Right lobe of liver (tissue), 6 donors: ENCODE results near the gene ZNF771. TPM values are rescaled to one million over a fixed set of nuclear protein-coding genes. Genes with fewer than 3 reads are reported as not detected.

ENCODE experiments used
- ATAC-seq, 4 donors: fragments of 200-7000 bp; cut with Tn5 transposase; one replicate each; pipeline ENCODE4 v1.9.1; 2020; ENCODE audit warnings: mild to moderate bottlenecking in 4 of 4, moderate library complexity in 4 of 4
- DNase-seq, 3 donors: peaks; one replicate each; pipeline ENCODE4 v3.0.0-alpha.2; 2020
- H3K27ac ChIP-seq, 3 donors: fragments of 200-600 bp; one replicate each; pipeline ENCODE4 v1.8.0; 2022
- H3K27me3 ChIP-seq, 2 donors: fragments of 200-600 bp; one replicate each; pipeline ENCODE4 v1.8.0; 2022
- H3K36me3 ChIP-seq, 4 donors: fragments of 200-600 bp; sonication (generic) in 1 of 4; one replicate each; pipeline versions ENCODE4 v1.5.1 to v1.8.0; 2017 to 2022; ENCODE audit warnings: control low read depth in 1 of 4
- H3K4me1 ChIP-seq, 4 donors: fragments of 200-600 bp; sonication (generic) in 1 of 4; one replicate each; pipeline versions ENCODE4 v1.5.1 to v1.8.0; 2017 to 2022; ENCODE audit warnings: control low read depth in 1 of 4
- H3K4me3 ChIP-seq, 3 donors: fragments of 200-600 bp; one replicate each; pipeline ENCODE4 v1.8.0; 2022
- H3K9me3 ChIP-seq, 4 donors: fragments of 200-600 bp; sonication (generic) in 1 of 4; one replicate each; pipeline versions ENCODE4 v1.5.1 to v1.8.0; 2017 to 2022; ENCODE audit warnings: control low read depth in 1 of 4
- POLR2A ChIP-seq: fragments of 450-650 bp; IDR thresholded peaks from one replicate; pipeline ENCODE4 v1.6.1; 2017; ENCODE audit warnings: antibody characterized with exemption, mild to moderate bottlenecking
- WGBS: methylation state at CpG from one replicate; pipeline ENCODE4 v1.1.6; 2018; ENCODE audit warnings: low coverage, low lambda C conversion rate; ENCODE audit not compliant: insufficient coverage; ENCODE audit errors: missing lambda C conversion rate; 5-methylcytosine and 5-hydroxymethylcytosine counted together
- intact Hi-C, 2 donors: fragments of 100-400 bp; cut with DNase I; formaldehyde crosslinking; loops; one replicate each; pipeline versions ENCODE4 v1.11.2 to v1.14.1; 2022
- small RNA-seq, 2 experiments: library from RNA; depleted of rRNA; stranded (forward); fragments of <200 nt; gene quantifications; one replicate each; pipeline ENCODE3, GENCODE V24; 2016
- total RNA-seq, 6 experiments: library from RNA; depleted of rRNA in 2 of 6; stranded (reverse); fragments of >200 nt in 2 of 6; fragmentation: NEBNext Ultra II Directional in 3 of 6; extraction: Animal tissue kit (Norgen Biotek cat#: 25700) in 3 of 6; gene quantifications; one replicate each; pipeline versions ENCODE4 v1.1.0 to v1.2.4, GENCODE V29; 2016 to 2023
- TF ChIP-seq, protein P1 (sequence below), 4 donors: fragments of 200-600 bp in 3 of 4; fragments of 450-650 bp in 1 of 4; IDR thresholded peaks; one replicate each; pipeline versions ENCODE4 v1.5.1 to v1.8.0; 2016 to 2022; ENCODE audit warnings: antibody characterized with exemption in 4 of 4, mild to moderate bottlenecking in 2 of 4
- donor health status: DM: no; HTN: yes; CAD: no.
- donor health status: DM: no; HTN: no; CAD: no.
- donor health status: DM: no; HTN: no; CAD: no.
- donor health status: DM: no; HTN: yes; CAD: no.
- donor health status: DM: no; HTN: yes; CAD: no.

The ZNF771 gene
- total RNA-seq, 6 experiments from 2014 or later, result 3.9 to 11.3 (median 9.6) TPM

- Histone ChIP-seq H3K9me3 (no peaks in the 10 kb centered on the region), H3K27me3 (no peaks in the 10 kb centered on the region), H3K27ac (no peak overlapping the region), H3K36me3 (no peaks in the 10 kb centered on the region), H3K4me3 (no peak overlapping the region), H3K4me1 (no peaks in the 10 kb centered on the region)
- intact Hi-C loops, result no loop called here
- 90% methylated on average over 6 of the region's 7 CpGs for WGBS
- no peak for TF ChIP-seq POLR2A
- TF ChIP-seq, protein P1, sequence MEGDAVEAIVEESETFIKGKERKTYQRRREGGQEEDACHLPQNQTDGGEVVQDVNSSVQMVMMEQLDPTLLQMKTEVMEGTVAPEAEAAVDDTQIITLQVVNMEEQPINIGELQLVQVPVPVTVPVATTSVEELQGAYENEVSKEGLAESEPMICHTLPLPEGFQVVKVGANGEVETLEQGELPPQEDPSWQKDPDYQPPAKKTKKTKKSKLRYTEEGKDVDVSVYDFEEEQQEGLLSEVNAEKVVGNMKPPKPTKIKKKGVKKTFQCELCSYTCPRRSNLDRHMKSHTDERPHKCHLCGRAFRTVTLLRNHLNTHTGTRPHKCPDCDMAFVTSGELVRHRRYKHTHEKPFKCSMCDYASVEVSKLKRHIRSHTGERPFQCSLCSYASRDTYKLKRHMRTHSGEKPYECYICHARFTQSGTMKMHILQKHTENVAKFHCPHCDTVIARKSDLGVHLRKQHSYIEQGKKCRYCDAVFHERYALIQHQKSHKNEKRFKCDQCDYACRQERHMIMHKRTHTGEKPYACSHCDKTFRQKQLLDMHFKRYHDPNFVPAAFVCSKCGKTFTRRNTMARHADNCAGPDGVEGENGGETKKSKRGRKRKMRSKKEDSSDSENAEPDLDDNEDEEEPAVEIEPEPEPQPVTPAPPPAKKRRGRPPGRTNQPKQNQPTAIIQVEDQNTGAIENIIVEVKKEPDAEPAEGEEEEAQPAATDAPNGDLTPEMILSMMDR (IDR thresholded peaks at IDR 0.05), result no peak
- DNase-seq (no peak), ATAC-seq (no peak)
Measured at GRCh38 chr16:30464078-30464477, 56.7 kb downstream of the ZNF771 start.

Small RNAs within 50 kb of the gene (small RNA-seq; reads per million reads assigned to genes)
- gene RF00019, result 0 reads per million in 2 experiments
- gene RF00406, result 0 to 1.9 reads per million in 2 experiments

Other genes with a start within 250 kb of the ZNF771 start
- gene CORO1A, start 224.0 kb upstream of the ZNF771 start, total RNA-seq, result 10 to 100 TPM in 1 of 6 experiments, 1 to 10 TPM in 5; 7.0 to 15.2 (median 7.9) TPM
- 100 to 1,000 TPM in 1 of 6 experiments, 10 to 100 TPM in 5; 22.9 to 139 (median 25.6) TPM for gene BOLA2B, start 213.9 kb upstream of the ZNF771 start, total RNA-seq
- gene SLX1A, start 213.7 kb upstream of the ZNF771 start, total RNA-seq, result 10 to 100 TPM; 15.5 to 83.2 (median 36.4) TPM
- 10 to 100 TPM in 5 of 6 experiments, 1 to 10 TPM in 1; 8.5 to 29.0 (median 11.9) TPM for gene SULT1A3, start 208.4 kb upstream of the ZNF771 start, total RNA-seq
- 10 to 100 TPM in 1 of 6 experiments, 1 to 10 TPM in 4, under 1 TPM in 1; 0.99 to 11.2 (median 6.7) TPM for gene NPIPB13, start 159.1 kb upstream of the ZNF771 start, total RNA-seq
- 10 to 100 TPM; 14.8 to 23.8 (median 18.2) TPM for gene CD2BP2, start 52.3 kb upstream of the ZNF771 start, total RNA-seq
- 10 to 100 TPM in 3 of 6 experiments, 1 to 10 TPM in 3; 7.9 to 12.3 (median 10.6) TPM for gene TBC1D10B, start 37.1 kb upstream of the ZNF771 start, total RNA-seq
- gene MYL11, start 32.8 kb upstream of the ZNF771 start, total RNA-seq, result 1 to 10 TPM in 1 of 6 experiments, not detected in 5; 1.4 TPM
- gene SEPTIN1, start 25.0 kb upstream of the ZNF771 start, total RNA-seq, result 1 to 10 TPM in 3 of 6 experiments, under 1 TPM in 3; 0.12 to 1.7 (median 0.93) TPM
- 1 to 10 TPM; 2.9 to 4.3 (median 3.9) TPM for gene ZNF48, start 12.2 kb upstream of the ZNF771 start, total RNA-seq
- 10 to 100 TPM; 10.0 to 17.9 (median 13.9) TPM for gene DCTPP1, start 22.4 kb downstream of the ZNF771 start, total RNA-seq
- 100 to 1,000 TPM; 157 to 228 (median 205) TPM for gene SEPHS2, start 38.3 kb downstream of the ZNF771 start, total RNA-seq
- 10 to 100 TPM in 4 of 6 experiments, 1 to 10 TPM in 2; 7.3 to 12.4 (median 10.2) TPM for gene ITGAL, start 65.1 kb downstream of the ZNF771 start, total RNA-seq
- 10 to 100 TPM; 14.7 to 21.2 (median 18.8) TPM for gene ZNF768, start 119.0 kb downstream of the ZNF771 start, total RNA-seq
- 1 to 10 TPM; 5.3 to 9.7 (median 6.4) TPM for gene ZNF747, start 127.3 kb downstream of the ZNF771 start, total RNA-seq
- gene ZNF764, start 150.8 kb downstream of the ZNF771 start, total RNA-seq, result 1 to 10 TPM; 3.2 to 6.5 (median 4.8) TPM
- gene ZNF688, start 164.1 kb downstream of the ZNF771 start, total RNA-seq, result 10 to 100 TPM in 1 of 6 experiments, 1 to 10 TPM in 5; 4.0 to 11.5 (median 6.5) TPM
- gene ZNF785, start 178.1 kb downstream of the ZNF771 start, total RNA-seq, result 1 to 10 TPM; 2.4 to 6.5 (median 5.6) TPM
- 1 to 10 TPM; 3.9 to 5.8 (median 4.4) TPM for gene ZNF689, start 202.8 kb downstream of the ZNF771 start, total RNA-seq
- 10 to 100 TPM; 12.8 to 23.0 (median 17.6) TPM for gene PRR14, start 243.4 kb downstream of the ZNF771 start, total RNA-seq